ENCODE data around the gene CDKN1C. TPM values are rescaled to one million over a fixed set of nuclear protein-coding genes. Genes with fewer than 3 reads are reported as not detected.

CDKN1C gene
- polyA plus RNA-seq, 1 of the 3 experiments (the other 2 are of a cell fraction), result 1.6 TPM

GRCh38 chr11:2860636-2861035, 24.9 kb downstream of the CDKN1C start:
- 0 out of 2 replicates have a peak, but pooled peaks cover 4% of the 10 kb centered on the region for H3K27me3 ChIP-seq (ENCODE audit: insufficient read depth)
- H3K36me3 ChIP-seq (replicated peaks in 1 of 2; ENCODE audit: control insufficient read depth in 1 of 2, insufficient read depth in 2 of 2, low read length in 1 of 2), result no peaks in the 10 kb centered on the region
- H3F3A ChIP-seq (replicated peaks; ENCODE audit: insufficient read depth), result no peaks in the 10 kb centered on the region
- H4K20me1 ChIP-seq (ENCODE audit: insufficient read depth), result no peaks in the 10 kb centered on the region
- CTCF ChIA-PET, result interaction anchor here (1.0 to 1.7 kb wide), 4 partner anchors 11 to 441 kb away, joined by 3 to 4 read pairs (median 4); no protein-coding TSS in a partner anchor
- H3K9ac ChIP-seq, result no peak overlapping the region
- no peaks in the 10 kb centered on the region for H3K9me3 ChIP-seq
- no peaks in the 10 kb centered on the region for H3K79me2 ChIP-seq (ENCODE audit: insufficient read depth)
- no peak overlapping the region for H3K4me2 ChIP-seq
- TF ChIP-seq FOXJ3 (CRISPR knock-in tag; IDR thresholded peaks at IDR 0.05), result no peak
- no peak for TF ChIP-seq MEF2A (IDR thresholded peaks at IDR 0.05; ENCODE audit: borderline replicate concordance, low read depth)
- no peak for TF ChIP-seq JUND (IDR thresholded peaks at IDR 0.05)
- no peak for TF ChIP-seq RCOR1 (IDR thresholded peaks at IDR 0.05; ENCODE audit: low read length)
- TF ChIP-seq, protein P1, sequence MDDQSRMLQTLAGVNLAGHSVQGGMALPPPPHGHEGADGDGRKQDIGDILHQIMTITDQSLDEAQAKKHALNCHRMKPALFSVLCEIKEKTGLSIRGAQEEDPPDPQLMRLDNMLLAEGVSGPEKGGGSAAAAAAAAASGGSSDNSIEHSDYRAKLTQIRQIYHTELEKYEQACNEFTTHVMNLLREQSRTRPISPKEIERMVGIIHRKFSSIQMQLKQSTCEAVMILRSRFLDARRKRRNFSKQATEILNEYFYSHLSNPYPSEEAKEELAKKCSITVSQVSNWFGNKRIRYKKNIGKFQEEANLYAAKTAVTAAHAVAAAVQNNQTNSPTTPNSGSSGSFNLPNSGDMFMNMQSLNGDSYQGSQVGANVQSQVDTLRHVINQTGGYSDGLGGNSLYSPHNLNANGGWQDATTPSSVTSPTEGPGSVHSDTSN (IDR thresholded peaks at IDR 0.05), result no peak
- no peak for TF ChIP-seq NRF1 (IDR thresholded peaks at IDR 0.05; ENCODE audit: low read depth, low read length)
- TF ChIP-seq ELF1 (IDR thresholded peaks at IDR 0.05), result no peak
- TF ChIP-seq IRF3 (IDR thresholded peaks at IDR 0.05; ENCODE audit: low read depth, low read length), result no peak
- TF ChIP-seq, protein P2, sequence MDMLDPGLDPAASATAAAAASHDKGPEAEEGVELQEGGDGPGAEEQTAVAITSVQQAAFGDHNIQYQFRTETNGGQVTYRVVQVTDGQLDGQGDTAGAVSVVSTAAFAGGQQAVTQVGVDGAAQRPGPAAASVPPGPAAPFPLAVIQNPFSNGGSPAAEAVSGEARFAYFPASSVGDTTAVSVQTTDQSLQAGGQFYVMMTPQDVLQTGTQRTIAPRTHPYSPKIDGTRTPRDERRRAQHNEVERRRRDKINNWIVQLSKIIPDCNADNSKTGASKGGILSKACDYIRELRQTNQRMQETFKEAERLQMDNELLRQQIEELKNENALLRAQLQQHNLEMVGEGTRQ (IDR thresholded peaks at IDR 0.05; ENCODE audit: borderline replicate concordance, low read depth, low read length), result no peak
- no peak for TF ChIP-seq TEAD4 (IDR thresholded peaks at IDR 0.05; ENCODE audit: borderline replicate concordance, insufficient read depth)
- H3K4me3 ChIP-seq (ENCODE audit: low read depth in 2 of 2, low read length in 1 of 2), result no peak overlapping the region
- POLR2A ChIA-PET, result no interaction called here
- H3K27ac ChIP-seq (ENCODE audit: low read depth in 2 of 2, low read length in 1 of 2), result no peak overlapping the region
- H2AFZ ChIP-seq (ENCODE audit: low read depth), result no peak overlapping the region
- no peak for DNase-seq
- peaks cover 0 to 4% of the 10 kb centered on the region in 2 experiments; a peak in 1 of 4 replicates for H3K4me1 ChIP-seq (ENCODE audit: control insufficient read depth in 1 of 2, insufficient read depth in 2 of 2, low read depth in 1 of 2, low read length in 1 of 2)
- WGBS (ENCODE audit: low lambda C conversion rate), result 67% methylated on average over 4 of the region's 7 CpGs
- H3K9me2 ChIP-seq, result no peaks in the 10 kb centered on the region

DNA sequence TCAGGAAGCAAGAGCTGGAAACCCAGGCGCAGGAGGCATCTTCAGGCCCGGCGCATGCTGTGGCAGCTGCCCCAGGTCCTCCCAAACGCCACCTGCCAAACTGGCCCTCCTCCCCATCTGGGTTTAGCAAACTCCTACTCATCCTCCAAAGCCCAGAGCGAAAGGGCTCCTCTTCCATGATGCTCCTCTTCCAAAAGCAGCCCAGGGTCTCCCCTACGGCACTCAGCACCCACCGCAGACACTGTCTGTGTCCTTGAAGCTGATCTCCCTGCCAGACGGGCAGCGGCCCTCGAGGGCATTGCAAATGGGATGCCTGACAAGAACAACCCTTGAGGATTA, 25.9 kb downstream of the CDKN1C start:
- H3K9me2 ChIP-seq, result no peaks in the 10 kb centered on the region
- no peaks in the 10 kb centered on the region for H3K36me3 ChIP-seq (replicated peaks in 1 of 2; ENCODE audit: control insufficient read depth in 1 of 2, insufficient read depth in 2 of 2, low read length in 1 of 2)
- 80% methylated on average over 7 of the region's 10 CpGs for WGBS (ENCODE audit: low lambda C conversion rate)
- no peaks in the 10 kb centered on the region for H3F3A ChIP-seq (replicated peaks; ENCODE audit: insufficient read depth)
- no peak overlapping the region for H2AFZ ChIP-seq (ENCODE audit: low read depth)
- H4K20me1 ChIP-seq (ENCODE audit: insufficient read depth), result no peaks in the 10 kb centered on the region
- ChIA-PET POLR2A (no interaction called here), CTCF (no interaction called here)
- H3K27ac ChIP-seq (ENCODE audit: low read depth in 2 of 2, low read length in 1 of 2), result no peak overlapping the region
- H3K79me2 ChIP-seq (ENCODE audit: insufficient read depth), result no peaks in the 10 kb centered on the region
- H3K4me3 ChIP-seq (ENCODE audit: low read depth in 2 of 2, low read length in 1 of 2), result no peak overlapping the region
- no peak overlapping the region for H3K4me2 ChIP-seq
- no peaks in the 10 kb centered on the region for H3K9me3 ChIP-seq
- peaks cover 0 to 4% of the 10 kb centered on the region in 2 experiments; a peak in 1 of 4 replicates for H3K4me1 ChIP-seq (ENCODE audit: control insufficient read depth in 1 of 2, insufficient read depth in 2 of 2, low read depth in 1 of 2, low read length in 1 of 2)
- H3K9ac ChIP-seq, result no peak overlapping the region
- H3K27me3 ChIP-seq (ENCODE audit: insufficient read depth), result 0 out of 2 replicates have a peak, but pooled peaks cover 4% of the 10 kb centered on the region
- DNase-seq, result no peak
- TF ChIP-seq, protein P3, sequence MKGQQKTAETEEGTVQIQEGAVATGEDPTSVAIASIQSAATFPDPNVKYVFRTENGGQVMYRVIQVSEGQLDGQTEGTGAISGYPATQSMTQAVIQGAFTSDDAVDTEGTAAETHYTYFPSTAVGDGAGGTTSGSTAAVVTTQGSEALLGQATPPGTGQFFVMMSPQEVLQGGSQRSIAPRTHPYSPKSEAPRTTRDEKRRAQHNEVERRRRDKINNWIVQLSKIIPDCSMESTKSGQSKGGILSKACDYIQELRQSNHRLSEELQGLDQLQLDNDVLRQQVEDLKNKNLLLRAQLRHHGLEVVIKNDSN (IDR thresholded peaks at IDR 0.05; ENCODE audit: borderline replicate concordance, low read depth), result no peak
- TF ChIP-seq NFIC (IDR thresholded peaks at IDR 0.05; ENCODE audit: borderline replicate concordance) (no peak), MAX (IDR thresholded peaks at IDR 0.05; ENCODE audit: low read depth) (no peak), RAD21 (IDR thresholded peaks at IDR 0.05; ENCODE audit: low read length) (no peak), SIN3A (IDR thresholded peaks at IDR 0.05; ENCODE audit: borderline replicate concordance, low read depth, low read length) (no peak), EZH2phosphoT487 (IDR thresholded peaks at IDR 0.05; ENCODE audit: borderline replicate concordance, low read depth) (no peak), MXI1 (IDR thresholded peaks at IDR 0.05; ENCODE audit: low read depth, low read length) (no peak), POLR2AphosphoS5 (IDR thresholded peaks at IDR 0.05; ENCODE audit: low read depth, low read length) (no peak), TEAD4 (IDR thresholded peaks at IDR 0.05; ENCODE audit: borderline replicate concordance, insufficient read depth) (no peak)
- TF ChIP-seq, protein P4, sequence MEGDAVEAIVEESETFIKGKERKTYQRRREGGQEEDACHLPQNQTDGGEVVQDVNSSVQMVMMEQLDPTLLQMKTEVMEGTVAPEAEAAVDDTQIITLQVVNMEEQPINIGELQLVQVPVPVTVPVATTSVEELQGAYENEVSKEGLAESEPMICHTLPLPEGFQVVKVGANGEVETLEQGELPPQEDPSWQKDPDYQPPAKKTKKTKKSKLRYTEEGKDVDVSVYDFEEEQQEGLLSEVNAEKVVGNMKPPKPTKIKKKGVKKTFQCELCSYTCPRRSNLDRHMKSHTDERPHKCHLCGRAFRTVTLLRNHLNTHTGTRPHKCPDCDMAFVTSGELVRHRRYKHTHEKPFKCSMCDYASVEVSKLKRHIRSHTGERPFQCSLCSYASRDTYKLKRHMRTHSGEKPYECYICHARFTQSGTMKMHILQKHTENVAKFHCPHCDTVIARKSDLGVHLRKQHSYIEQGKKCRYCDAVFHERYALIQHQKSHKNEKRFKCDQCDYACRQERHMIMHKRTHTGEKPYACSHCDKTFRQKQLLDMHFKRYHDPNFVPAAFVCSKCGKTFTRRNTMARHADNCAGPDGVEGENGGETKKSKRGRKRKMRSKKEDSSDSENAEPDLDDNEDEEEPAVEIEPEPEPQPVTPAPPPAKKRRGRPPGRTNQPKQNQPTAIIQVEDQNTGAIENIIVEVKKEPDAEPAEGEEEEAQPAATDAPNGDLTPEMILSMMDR (IDR thresholded peaks at IDR 0.05), result no peak
- TF ChIP-seq, protein P5, sequence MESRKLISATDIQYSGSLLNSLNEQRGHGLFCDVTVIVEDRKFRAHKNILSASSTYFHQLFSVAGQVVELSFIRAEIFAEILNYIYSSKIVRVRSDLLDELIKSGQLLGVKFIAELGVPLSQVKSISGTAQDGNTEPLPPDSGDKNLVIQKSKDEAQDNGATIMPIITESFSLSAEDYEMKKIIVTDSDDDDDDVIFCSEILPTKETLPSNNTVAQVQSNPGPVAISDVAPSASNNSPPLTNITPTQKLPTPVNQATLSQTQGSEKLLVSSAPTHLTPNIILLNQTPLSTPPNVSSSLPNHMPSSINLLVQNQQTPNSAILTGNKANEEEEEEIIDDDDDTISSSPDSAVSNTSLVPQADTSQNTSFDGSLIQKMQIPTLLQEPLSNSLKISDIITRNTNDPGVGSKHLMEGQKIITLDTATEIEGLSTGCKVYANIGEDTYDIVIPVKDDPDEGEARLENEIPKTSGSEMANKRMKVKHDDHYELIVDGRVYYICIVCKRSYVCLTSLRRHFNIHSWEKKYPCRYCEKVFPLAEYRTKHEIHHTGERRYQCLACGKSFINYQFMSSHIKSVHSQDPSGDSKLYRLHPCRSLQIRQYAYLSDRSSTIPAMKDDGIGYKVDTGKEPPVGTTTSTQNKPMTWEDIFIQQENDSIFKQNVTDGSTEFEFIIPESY (IDR thresholded peaks at IDR 0.05; ENCODE audit: borderline replicate concordance, low read depth), result no peak

All from SK-N-SH (cell line).